Hematopoietic multipotent progenitor cell treated with erythropoietin and hydrocortisone succinate and interleukin-3 and kit ligand, for 6 days (in vitro differentiated cells): Measurements from ENCODE around the gene FKBP10.
"Not testable (repeated sequence)": the region's sequence is repeated elsewhere in the genome, so short reads cannot be mapped to it uniquely, and the experiment has no call there.

Source experiments
- DNase-seq: peaks from one replicate; pipeline ENCODE4 v3.0.0-alpha.2; 2015

The FKBP10 gene

DNA sequence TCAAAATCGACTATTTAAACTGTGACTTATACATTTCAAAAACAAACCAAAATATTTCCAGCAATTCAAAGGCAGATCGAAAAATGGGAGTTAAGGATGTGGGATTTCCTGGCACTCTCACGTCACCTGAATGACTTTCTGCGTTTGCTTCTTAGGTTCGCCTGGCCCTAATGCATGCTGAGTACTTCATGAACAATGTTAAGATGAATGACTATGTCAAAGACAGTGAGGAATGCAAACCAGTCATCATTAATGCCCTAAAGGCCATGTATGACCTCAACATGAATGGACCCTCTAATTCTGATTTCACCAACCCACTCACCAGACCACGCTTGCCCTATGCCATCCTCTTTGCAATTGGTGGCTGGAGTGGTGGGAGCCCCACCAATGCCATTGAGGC, 32.2 kb downstream of the FKBP10 start:
- no peak for DNase-seq

DNA sequence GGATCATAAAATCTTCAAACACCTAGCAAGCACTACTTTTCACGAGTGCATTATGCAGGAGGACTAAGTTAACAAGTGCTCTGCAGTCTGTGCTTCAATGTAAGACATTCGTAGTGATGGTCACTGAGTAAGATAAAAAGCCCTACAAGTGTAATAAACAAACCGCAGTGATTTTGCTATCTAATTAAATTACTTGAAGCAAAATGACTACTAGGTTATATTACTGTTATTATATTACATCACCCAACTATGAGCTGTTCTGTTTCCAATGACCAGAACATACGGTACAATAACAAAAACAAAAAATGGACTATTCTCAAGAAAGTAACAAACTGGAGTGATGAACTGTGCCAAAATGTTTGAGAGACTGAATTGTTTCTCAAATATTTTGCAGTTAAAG, 36.0 kb downstream of the FKBP10 start:
- DNase-seq: no peak

DNA sequence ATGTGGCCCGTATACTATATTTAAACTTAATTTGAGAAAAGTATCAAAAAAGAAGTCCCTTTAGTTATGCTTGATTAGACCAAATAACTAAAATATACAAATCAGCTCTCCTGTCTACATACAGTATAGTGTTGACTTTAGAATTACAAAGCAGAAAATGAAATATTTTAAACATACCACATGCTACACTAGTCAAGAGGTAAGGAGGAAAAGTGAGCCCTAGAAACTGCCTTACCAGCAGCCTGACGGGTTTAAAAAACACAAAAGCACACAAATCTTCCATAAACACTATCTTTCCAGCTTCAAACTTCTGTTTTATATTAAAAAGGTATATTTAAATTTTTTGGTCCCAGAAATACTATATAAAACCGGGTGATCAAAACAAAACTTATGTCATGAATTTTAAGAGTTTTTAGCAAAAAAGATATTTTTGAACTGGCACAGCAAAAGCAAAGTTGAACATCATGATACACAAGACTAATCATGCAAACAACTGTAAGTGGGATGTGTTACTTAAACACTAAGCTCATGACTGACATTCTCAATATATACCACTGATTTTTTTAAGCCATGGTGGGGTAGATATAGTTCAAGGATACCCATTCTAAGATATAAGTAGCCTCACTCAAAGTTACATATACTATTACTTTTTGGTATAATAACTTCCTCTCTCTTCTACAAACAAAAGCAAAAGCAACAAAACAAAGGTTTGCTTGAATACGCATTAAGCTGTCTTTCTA, 36.6 kb downstream of the FKBP10 start:
- no peak for DNase-seq

DNA sequence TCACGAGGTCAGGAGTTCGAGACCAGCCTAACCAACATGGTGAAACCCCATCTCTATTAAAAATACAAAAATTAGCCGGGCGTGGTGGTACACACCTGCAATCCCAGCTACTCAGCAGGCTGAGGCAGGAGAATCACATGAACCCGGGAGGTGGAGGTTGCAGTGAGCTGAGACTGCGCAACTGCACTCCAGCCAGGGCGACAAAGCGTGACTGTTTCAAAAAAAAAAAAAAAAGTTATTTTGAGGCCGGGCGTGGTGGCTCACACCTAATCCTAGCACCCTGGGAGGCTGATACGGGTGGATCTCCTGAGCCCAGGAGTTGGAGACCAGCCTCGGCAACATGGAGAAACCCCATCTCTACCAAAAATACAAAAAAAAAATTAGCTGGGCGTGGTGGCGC, 38.6 kb downstream of the FKBP10 start:
- not testable (repeated sequence) for DNase-seq

DNA sequence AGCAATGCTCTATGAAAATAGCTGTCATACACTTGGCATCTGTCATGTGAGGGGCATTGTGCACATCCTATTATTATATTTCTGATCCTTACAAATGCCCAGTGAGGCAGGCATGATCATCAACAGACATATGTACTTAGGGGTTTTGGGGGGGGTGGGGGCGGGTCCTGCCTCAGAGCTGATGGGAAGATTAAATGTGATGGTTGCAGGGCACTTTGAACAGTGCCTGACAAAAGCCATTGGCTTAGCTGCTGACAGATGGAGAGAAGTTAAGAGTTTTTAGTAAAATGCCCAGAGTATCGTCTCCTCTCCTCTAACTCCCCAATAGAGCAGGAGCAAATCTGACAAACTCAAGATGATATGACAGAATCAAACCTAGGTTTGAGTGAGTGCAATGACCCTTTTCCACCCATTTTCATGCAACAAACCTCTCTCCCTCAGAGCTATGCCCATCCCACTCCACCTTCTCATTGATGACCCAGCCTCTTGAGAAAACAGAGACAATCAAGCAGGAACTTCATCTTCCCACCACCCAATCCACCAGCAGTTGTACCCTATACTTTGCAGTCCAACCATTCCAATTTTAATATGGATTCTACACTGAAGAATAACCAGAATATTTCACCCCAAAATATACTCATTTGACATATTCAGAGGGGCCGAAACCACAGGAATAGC, 47.6 kb downstream of the FKBP10 start:
- DNase-seq: no peak

DNA sequence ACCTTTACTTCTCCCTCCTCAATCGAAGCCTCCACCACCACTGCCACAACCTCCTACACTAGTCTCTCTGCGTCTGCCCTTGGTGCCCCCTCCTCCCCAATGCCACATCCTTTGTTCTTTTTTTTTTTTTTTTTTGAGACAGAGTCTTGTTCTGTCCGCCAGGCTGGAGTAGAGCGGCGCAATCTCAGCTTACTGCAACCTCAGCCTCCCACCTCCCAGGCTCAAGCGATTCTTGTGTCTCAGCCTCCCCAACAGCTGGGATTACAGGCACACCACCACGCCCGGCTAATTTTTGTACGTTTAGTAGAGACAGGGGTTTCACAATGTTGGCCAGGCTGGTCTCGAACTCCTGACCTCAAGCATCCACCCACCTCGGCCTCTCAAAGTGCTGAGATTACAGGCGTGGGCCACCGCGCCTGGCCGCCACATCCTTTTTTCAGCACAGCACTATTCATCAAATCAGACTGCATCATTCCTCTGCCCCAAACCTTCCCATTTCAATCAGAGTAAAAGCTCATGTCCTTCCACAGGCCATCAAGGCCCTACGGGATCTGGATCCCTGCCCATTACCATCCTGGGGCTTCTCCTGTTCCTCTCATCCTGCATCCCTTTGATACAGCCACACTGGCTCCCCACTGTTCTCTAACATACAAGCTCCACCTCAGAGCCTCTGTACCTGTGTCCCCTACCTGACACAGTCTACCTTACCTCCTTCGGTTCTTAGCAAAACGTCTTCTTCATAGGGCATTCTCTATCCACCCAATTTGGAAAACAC, 50.5 kb downstream of the FKBP10 start:
- no peak for DNase-seq

DNA sequence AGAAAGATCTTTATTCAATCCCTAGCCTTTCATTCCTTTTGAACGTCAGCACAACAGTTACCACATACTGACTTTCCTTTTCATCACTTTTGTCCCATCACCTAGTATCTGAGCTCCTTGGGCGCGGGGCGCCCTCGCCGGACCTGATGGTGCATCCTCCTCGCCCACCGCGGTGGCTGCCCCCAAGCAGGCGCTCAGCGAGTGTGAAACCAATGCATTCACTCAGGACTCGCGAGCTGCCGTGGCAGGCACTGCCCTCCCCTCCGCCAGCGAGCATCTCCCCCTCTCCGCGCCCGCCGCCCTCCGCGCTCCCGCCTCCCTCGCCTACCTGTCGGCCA, 51.7 kb downstream of the FKBP10 start:
- no peak for DNase-seq

DNA sequence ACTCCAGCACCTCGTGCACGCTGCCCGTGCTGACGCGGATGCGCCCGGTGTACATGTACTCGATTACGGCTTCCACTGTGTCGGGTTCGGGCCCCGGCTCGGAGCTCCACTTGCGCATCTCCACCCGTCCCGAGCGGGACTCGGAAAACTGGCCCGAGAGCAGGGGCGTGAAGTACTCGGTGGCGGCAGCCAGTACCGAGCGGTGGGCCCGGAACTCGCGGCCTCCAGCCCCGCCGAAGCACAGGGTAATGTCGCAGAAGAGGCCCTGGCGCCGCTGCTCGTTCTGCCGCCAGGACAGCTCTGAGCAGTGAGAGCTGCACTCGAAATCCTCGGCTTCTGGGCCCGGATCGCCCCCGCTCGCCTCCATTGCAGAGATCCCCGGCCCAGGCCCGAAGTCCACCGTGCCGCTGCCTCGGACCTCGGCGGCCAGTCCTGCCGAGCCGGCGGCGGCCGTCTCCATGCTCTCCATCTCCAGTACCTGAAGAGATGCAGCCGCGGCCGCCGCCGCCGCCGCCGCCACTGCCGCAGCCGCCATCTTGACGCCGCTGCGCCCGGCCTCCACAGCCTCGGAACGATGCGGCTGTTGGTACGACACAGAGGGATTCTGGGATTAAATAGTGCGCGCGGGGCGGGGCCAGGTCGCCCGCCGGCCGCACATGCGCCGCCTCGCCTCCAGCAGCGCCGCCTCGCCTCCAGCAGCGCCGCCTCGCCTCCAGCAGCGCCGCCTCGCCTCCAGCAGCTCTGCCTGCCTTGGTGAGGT, 52.2 kb downstream of the FKBP10 start, which contains the start of gene KLHL11:
Gene KLHL11, minus strand, starts transcription at position 588 of the 760 bp plus-strand sequence. Its CDS starts 53 bp downstream, at position 535.
- DNase-seq: peak; percentile 96

DNA sequence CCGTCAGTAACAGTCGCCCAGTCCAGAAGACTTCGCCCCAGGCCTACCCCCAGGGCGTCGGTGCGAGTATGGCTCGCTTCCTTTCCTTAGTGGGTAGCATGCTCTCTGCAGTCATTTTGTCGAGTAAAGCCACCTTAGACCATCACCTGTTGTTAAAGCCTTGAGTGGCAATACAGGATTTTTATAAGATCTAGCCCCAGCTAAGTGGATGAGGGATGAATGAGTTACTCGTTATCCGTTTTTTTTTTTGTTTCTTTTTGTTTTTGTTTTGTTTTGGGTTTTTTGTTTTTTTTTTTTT, 52.7 kb downstream of the FKBP10 start:
- DNase-seq: no peak

DNA sequence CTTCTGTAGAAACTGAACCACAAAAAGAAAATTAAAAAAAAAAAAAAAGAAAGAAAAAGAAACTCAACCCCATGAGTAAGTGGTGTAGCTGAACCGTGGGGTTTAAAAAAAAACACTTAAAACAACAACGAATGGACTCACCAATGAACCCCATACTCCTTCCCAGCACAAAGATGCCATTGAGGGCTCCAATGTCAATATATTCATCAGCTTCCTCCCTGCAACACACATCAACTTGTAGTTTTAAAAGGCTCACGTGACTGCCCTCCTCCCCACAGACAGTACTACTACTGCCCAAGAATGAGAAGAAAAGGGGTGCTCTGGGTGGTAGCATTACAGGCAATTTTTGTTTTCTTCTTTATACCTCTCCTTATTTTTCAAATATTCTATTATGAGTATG, 55.8 kb downstream of the FKBP10 start:
- no peak for DNase-seq

DNA sequence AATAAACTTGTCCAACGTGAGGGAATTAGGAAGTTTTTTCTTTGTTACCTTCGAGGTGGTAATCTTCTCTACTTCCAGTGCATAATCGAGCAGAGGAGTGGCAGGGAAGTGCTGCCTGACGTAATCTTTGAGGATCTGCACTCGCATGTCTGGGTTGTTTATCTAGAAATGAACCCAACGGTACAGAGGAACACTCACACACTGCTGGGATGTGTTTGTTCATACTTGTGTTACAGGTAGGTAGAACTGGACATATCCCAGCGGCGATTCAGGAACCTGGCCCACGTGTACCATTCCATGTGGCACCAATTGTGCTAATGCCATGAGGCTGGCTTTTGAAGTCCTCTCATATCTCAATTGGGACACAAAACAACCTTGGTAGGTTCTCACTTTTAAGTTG, 56.6 kb downstream of the FKBP10 start:
- no peak for DNase-seq

DNA sequence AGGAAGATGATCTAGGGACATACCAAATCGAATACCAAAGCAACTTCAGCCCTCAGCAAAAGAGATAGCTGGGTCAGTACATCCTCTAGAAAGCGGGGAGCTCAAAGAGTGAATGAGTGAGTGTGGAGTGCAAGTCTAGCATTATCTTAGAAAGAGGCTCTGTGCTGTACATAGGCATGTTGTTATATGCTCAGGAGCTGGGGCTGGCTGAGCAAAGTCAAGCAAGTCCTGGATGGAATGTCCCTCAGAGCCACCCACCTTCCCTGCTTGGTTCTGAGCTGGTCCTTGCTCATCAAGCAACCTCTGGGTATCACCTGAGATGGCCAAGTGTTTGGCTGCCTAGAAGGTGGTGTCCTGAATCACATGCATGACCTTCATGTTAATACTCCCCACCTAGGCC, 57.3 kb downstream of the FKBP10 start:
- no peak for DNase-seq

DNA sequence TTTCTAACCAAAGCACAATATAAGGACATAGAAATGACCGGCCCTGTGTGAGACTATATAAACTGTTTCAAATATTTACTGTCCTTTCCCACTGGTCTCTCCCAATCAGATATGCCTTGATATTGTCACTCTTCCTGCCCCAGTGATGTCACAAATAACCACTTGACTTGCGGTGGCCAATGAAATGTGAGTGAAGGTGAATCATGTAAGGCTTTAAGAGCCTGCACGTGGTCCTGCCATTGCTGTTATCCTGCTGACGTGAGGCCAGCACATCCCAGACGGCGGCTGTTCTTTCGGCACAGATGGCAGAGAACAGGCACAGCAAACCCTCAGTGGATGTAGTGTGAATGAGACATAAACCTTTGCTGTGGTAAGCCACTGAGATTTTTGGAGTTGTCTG, 57.8 kb downstream of the FKBP10 start:
- DNase-seq: no peak

DNA sequence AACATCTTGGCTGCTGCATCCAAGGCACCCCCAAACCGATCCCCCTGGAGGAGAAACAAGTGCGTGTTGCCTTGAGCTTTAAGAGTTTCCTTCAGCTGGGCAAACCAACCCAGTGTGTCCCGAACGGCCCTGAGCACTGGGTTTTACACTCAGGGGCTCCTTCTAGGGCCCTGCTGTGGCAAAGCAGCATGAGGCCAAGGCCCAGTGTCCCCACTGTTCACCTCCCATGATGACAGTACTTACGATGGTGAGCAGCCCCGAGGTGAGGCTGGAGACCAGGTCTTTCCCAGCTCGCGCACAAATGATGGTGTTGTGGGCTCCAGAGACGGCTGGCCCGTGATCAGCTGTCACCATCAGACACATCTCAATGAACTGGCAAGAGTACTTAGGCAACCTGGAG, 59.0 kb downstream of the FKBP10 start:
- no peak for DNase-seq
